Amygdala (tissue), 56 donors: ENCODE results near the gene SCTR.
"Not testable (repeated sequence)": the region's sequence is repeated elsewhere in the genome, so short reads cannot be mapped to it uniquely, and the experiment has no call there.

Experiments used
- DNase-seq, 56 donors: peaks; one replicate each; lab custom pipeline; 2025; lab: John Stamatoyannopoulos, UW

SCTR gene

DNA sequence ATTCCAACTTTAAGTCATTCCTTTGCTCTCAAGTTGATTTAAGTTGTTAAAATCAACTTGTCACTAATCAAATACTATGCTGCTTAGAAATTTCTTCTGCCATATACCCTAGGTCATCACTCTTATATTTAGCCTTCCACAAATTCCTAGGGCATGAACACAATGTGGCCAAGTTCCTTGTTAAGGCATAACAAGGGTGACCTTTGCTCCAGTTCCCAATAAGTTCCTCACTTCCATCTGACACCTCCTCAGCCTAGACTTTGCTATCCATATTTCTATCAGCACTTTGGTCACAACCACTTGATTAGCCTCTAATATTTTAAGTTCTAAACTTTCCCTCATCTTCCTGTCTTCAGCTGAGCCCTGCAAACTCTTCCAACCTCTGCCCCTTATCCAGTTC is 102.5 kb downstream of the SCTR start:
- no peak for DNase-seq

DNA sequence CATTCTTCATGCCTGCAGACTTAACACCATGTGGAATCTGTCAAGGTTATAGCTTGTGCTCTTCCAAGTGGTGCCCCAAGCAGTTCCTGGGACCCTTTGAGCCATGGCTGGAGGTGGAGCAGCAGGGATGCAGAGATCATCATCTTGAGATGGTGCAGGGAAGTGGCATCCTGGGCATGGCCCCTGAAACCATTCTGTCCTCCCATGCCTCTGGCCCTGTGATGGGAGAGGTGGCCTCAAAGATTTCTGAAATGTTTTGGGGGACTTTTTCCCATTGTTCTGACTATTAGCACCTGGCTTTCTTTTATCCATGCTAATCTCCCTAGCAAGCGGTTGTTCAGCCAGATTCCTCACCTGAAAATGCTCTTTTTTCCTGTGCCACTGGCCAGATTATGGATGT is 103.0 kb downstream of the SCTR start:
- no peak for DNase-seq

DNA sequence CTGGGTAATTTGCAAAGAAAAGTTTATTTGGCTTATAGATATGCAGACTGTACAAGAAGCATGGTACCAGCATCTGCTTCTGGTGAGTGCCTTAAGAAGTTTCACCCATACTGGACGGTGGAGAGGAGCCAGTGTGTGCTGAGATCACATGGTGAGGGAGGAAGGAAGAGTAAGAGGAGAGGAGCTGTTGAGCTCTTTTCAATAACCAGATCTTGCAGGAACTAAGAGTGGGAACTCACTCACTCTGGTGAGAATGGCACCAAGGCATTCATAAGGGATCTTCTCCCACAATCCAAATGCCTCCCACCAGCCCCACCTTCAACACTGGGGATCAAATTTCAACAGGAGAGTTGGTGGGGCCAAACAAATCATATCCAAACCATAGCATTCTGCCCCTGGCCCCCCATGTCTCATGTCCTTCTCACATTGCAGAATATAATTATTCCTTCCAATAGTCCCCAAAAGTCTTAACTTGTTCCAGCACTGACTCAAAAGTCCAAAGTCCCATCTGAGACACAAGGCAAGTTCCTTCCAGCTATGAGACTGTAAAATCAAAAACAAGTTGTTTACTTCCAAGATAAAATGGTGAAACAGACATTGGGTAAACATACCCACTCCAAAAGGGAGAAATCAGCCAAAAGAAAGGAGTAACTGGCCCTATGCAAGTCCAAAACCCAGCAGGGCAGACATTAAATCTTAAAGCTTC is 104.3 kb downstream of the SCTR start:
- no peak for DNase-seq

DNA sequence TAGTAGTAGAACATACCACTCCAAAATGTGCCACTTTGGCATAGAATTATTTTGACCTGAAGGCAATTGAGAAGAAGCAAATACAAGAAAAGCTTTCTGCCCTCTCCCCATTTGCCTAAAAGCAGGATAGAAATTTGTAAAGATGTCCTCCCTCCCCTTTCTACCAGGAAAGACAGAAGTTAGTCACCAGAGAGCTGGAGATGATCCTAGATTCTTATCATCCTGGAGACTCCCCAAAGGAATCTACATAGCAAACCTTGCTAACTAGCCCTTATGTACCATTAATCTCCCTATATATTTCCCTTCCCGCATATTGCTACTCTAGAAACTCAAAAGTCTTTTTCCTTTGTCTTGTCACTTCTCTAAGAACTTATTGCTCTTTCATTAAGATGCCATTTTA is 105.2 kb downstream of the SCTR start:
- DNase-seq = no peak

DNA sequence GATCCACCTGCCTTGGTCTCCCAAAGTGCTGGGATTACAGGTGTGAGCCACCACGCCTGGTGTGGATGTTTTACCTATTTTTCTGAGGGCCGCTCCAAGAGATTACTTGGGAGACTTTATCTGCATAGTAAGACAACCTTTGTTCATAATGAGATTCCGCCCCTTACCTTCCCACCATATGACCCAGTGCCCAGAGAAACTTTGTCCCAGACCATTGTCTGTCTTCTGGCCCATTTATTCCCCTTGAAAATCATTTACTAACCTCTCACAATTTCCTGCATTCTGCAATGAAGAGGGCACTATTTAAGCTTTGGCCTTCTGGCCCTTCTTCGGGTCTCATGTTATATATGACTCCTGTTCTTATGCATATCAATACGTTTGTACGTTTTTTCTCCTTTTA is 106.4 kb downstream of the SCTR start:
- DNase-seq = no peak

DNA sequence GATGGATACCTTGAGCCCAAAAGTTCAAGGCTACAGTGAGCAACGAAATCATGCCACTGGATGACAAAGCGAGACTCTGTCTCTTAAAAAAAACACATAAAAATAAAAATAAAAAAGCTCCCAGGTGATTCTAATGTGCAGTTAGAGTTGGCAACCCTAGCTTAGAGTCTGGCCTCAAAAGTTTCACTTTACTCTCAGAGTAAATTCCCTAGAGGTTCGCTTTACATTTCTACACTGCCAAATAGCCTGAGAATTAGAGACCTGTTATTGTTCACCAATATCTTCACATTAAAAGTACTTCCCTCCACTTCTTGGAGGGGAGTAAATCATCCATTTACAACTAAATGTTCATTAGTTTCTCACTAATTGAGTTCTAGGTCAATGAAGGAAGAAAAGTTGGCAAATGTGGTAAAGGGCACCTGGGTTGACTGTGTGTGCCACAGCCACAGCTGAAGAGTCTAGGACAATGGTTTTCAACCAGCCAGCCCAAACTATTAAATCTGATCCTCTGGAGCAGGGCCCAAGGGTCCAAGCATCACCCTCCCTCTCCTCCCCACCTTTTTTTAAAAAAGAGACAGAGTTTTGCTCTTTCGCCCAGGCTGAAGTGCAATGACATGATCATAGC is 107.9 kb downstream of the SCTR start:
- no peak for DNase-seq

DNA sequence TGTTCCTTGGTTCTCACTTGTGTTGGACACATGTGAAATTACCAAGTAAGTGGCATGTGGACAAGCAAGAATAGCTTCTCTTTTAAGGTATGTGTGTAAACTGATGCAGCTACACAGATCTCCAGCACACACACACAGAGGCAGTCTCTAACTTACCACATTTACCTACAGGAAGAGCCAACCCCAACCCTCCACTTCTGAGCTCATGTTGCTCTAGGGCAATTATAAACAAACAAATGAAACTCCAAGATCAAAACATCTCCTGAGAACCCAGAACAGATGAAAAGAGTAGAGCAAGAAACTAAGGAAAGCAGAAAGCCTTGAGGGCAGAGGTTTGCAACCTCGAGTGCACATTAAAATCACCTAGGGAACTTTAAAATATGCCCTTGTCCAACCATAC is 108.7 kb downstream of the SCTR start:
- no peak for DNase-seq

DNA sequence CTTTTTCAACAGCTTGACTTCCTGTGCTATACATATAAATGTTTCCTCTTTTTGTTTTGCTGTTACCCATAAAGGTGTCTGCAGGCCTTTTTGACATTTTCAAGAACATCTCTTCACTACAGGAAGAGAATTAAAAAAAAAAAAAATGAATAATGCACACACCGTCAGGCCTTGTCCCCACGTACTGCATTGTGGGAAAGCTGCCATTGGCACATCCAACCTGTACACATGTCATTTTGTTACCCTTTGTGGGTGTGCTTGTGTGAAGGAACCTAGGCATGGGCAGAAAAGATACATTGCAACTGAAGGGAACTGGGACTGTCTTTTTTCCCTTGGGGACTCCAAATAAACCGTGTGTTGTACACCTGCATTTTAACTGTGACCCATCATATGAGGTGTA is 109.4 kb downstream of the SCTR start:
- no peak for DNase-seq

DNA sequence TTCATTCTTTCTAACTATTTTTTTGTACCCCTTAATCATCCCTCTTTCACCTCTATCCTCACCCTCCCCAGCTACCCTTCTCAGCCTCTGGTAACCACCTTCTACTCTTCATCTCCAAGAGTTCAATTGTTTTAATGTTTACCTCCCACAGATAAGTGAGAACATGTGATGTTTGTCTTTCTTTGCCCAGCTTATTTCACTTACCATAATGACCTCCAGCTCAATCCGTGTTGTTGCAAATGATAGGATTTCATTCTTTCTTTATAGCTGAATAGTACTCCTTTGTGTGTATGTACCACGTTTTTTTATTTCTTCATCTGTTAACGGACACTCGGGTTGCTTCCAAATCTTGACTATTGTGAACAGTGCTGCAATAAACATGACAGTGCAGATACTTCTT is 114.8 kb downstream of the SCTR start:
- DNase-seq = no peak

DNA sequence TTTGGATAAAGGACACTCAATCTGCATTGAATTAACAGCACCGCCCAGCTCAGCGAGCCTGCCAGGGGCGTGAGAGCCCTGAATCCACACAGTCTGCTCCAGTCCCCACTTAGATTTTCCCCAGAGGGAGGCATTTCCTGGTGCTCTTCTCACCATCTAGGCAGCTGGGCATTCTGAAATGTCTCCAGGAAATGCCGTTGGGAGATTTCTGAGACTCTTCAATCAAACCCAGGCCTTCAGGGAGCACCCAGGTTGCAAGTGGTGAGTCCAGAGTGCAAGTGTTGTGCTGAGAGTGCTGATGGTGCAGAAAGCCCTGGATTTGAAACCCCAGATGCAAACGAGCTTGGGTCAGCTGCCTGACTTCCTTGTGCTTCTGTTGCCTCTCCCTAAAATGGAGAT is 116.1 kb downstream of the SCTR start:
- no peak for DNase-seq

DNA sequence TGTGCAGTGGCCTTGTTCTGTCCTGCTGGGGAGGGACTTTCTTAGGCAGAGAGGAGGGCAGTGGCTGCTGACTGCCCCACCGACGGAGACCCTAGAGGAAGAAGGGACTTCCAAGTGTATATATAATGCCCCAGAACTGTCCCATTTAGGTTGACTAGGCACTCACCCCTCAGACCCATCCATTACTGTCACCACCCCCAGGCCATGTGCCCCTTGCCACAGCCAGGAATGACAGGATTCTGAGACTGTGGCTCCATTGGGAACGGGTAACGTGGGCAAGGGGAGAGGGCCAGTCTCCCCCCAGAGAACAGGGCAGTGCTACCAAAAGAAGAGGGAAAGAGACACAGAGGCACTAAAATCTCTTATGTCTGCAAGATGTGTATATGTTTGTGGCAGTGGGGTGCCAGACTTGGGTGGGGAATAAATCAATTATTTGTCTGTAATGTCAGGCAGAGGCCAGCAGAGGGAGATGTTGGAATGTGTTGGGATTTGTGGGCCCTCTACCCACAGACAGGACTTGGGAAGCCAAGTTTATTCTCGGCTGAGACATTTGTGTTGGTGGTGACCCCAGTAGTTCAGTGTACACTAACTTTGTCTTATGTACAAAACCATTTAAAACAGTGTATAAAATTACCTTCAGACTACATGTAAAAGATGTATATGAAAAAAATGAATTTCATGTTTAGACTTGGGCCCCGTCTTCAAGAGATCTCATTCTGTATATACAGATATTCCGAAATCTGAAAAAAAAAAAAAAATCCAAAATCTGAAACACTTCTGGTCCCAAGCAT is 116.7 kb downstream of the SCTR start:
- peak in 22 of 56 donors; percentile 2 to 62 (median 19) for DNase-seq

DNA sequence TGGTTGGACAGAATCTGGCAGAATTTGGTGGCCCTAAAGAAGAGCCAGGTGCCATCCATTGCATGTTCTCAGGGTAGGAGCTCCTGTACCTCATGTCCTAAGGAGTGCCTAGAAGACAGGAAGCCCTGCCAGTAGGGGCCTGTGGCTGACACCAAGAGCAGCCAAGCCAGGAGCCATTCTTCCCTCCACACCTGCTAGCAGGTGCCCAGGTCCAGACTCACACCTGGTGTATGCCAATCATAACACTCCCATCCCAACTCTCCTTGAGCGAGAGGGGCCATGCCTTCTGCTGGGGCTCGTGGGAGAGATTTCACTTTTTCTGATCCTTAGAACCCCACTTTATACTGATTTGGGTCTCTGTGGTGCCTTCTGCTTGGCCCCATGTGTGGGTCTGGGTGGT is 119.1 kb downstream of the SCTR start:
- no peak for DNase-seq

DNA sequence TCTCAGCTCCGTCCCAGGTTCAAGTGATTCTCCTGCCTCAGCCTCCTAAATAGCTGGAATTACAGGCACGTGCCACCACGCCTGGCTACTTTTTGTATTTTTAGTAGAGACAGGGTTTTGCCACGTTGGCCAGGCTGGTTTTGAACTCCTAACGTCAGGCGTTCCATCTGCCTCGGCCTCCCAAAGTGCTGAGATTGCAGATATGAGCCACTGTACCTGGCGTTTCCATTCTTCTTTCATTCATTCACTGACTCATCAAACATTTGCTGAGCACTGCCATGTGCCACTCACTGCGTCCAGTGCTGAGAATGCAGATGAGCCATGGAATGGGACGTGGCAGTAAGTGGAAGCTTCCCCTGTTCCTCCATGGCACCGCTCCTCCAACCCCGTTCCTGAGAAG is 120.7 kb downstream of the SCTR start:
- not testable (repeated sequence) for DNase-seq

DNA sequence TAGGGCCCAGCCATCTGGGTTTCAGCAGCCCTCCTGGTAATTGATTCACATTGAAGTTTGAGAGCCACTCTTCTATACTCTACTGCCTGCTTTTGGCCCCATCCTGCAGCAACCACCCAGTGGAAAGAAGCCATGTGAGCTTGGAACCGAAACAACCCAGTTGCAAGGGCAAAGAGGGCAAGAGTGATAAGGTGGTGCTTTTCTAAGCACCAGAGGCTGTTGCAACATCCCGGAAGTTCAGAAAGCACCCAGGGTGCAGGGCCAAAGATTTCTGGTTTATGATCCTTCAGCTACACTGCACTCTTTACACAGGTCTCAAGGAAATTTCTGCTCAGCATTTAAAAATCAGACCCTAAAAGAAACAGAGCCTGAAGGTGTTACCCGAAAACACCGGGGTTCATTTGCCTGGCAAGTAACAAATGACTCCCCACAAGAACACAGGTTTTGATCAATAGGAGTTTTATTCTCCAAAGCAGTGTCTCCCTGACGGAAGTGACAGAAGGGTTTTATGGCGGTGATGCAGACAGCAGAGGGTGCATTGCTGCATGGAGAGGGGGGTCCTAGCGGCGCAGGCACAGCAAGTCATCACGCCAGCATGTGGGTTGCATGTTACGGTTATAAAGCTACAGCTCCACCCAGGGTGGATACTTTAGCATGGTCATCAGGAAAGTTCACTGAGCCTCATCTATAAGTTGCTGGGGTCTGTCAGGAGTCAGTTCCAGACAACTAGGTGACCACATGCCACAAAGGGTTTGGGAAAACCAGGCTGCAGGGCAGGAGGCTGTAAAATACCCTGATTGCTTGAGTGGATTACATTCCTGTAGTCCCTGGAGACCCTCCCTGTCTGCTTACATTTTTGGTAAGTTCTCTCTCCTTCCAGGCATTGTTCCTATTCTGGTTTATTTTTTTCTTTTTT is 121.4 kb downstream of the SCTR start:
- DNase-seq = no peak

DNA sequence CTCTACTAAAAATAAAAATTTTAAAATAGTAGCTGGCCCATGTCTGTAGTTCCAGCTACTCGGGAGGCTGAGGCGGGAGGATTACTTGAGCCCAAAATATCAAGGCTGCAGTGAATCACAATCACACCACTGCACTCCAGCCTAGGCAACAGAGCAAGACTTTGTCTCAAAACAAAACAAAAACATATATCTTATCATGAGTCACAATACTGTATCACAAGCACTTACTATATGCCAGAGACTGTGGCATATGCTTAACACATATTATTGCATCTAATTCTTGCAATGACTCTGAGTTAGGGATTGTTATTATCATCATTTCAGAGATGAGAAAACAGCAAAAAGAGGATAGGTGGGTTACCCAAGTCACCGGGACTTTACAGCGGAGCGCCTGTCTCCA is 122.2 kb downstream of the SCTR start:
- no peak for DNase-seq

DNA sequence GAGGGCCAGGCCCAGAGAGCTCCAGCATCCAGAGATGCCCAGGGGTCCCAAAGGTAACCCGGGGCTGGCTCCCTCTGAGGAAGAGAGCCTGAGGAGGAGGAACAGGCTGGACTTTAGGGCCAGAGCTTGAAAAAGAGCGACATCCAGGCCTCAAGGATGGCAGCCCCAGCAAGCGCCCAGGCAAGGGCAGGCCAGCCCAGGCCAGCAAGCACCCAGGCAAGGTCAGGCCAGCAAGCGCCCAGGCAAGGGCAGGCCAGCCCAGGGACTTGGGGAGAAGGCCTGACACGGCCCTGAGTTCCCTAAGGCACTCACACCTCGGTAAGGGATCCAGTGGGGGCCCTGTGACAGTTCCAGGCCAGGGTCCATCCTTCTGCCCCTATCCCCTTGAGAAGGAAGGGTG is 127.1 kb downstream of the SCTR start:
- DNase-seq = no peak

DNA sequence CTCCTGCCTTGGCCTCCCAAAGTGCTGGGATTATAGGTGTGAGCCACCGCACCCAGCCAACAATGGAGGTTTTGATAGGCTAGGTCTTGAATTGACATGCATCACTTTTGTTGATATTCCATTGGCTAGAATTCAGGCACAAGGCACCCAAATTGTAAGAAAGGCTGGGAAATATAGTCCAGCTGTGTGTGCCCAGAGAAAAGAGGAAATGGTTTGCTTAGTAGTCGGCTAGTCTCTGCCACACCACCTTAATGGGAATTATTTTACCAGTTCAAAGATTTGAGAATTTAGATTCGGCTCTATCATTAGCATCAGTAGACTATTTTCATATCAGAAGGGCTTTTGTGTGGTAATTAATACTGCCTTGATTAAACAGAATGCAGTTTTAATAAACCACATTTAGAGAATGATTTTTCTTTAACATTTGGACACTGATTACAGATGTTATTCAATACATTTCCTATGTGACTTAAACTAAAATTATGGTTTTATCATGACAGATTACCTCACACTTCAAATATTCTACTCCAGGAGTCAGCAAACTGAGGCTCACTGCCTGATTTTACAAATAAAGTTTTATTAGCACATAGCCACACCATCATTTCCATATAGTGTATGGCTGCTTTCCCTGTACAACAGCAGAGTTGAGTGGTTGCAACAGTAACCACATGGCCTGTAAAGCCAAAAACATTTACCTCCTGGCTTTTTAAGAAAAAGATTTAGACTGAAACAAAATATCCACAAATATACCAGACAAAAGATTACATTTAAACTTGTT is 130.1 kb downstream of the SCTR start:
- DNase-seq = no peak
